Epithelial cell of proximal tubule (primary cell): ENCODE data around the gene LRP8. TPM values are rescaled to one million over a fixed set of nuclear protein-coding genes. Genes with fewer than 3 reads are reported as not detected.

Source experiments
- DNase-seq: peaks from one replicate; pipeline ENCODE4 v3.0.0-alpha.2; 2011; ENCODE audit warnings: low read depth
- H3K4me3 ChIP-seq: 2 replicates; pipeline ENCODE4 v1.5.1; 2011; ENCODE audit warnings: low read depth, mild to moderate bottlenecking, low read length
- CTCF ChIP-seq: conservative IDR thresholded peaks from 2 replicates; pipeline ENCODE4 v1.5.1; 2012; ENCODE audit warnings: low read depth, mild to moderate bottlenecking, low read length
- total RNA-seq: library from RNA; depleted of rRNA; stranded (reverse); fragments of >200 nt; gene quantifications from 2 replicates; pipeline ENCODE4 v1.2.3, GENCODE V29; 2015

The LRP8 gene
- total RNA-seq, 1 donor from 2014 or later: 16.1 TPM

- no peak overlapping the region for H3K4me3 ChIP-seq
- TF ChIP-seq CTCF: no peak
- DNase-seq: no peak
Observed at GRCh38 chr1:53344921-53345838, 17.3 kb upstream of the LRP8 start.

- TF ChIP-seq CTCF: no peak
- DNase-seq: no peak
- H3K4me3 ChIP-seq: no peak overlapping the region
Observed at GRCh38 chr1:53343831-53344668, 16.2 kb upstream of the LRP8 start.

GRCh38 chr1:53342735-53343470 lies 15.0 kb upstream of the LRP8 start:
- no peak for TF ChIP-seq CTCF

GRCh38 chr1:53341961-53342707 lies 14.3 kb upstream of the LRP8 start:
- DNase-seq: no peak
- TF ChIP-seq CTCF: no peak
- no peak overlapping the region for H3K4me3 ChIP-seq

More at GRCh38 chr1:53342735-53343470, 15.0 kb upstream of the LRP8 start:
- no peak overlapping the region for H3K4me3 ChIP-seq
- no peak for DNase-seq

- DNase-seq: no peak
- no peak overlapping the region for H3K4me3 ChIP-seq
- no peak for TF ChIP-seq CTCF
Observed at GRCh38 chr1:53341521-53341895, 13.6 kb upstream of the LRP8 start.
